RWPE2 (cell line): ENCODE results near the gene XPNPEP1.

Experiments used
- ATAC-seq: fragments of 200-7000 bp; cut with Tn5 transposase; 3 replicates; pipeline ENCODE4 v1.9.1; 2021; ENCODE audit warnings: low read depth
- DNase-seq: peaks from one replicate; pipeline ENCODE4 v3.0.0-alpha.2; 2020; ENCODE audit warnings: low spot score
- H3K27ac ChIP-seq: fragments of 450-650 bp; 2 replicates; pipeline ENCODE4 v1.5.1; 2017; ENCODE audit warnings: mild to moderate bottlenecking; ENCODE audit not compliant: poor library complexity, severe bottlenecking
- H3K27me3 ChIP-seq: fragments of 250-450 bp; sonication (Bioruptor Pico); 2 replicates; pipeline ENCODE4 v1.5.1; 2021; ENCODE audit warnings: mild to moderate bottlenecking, moderate library complexity; ENCODE audit not compliant: insufficient read depth, poor library complexity, severe bottlenecking
- H3K36me3 ChIP-seq: fragments of 250-450 bp; sonication (Bioruptor Pico); 2 replicates; pipeline ENCODE4 v1.5.1; 2020; ENCODE audit warnings: low read depth, mild to moderate bottlenecking, moderate library complexity
- H3K4me1 ChIP-seq: fragments of 250-450 bp; sonication (Bioruptor Pico); 2 replicates; pipeline ENCODE4 v1.5.1; 2021; ENCODE audit warnings: mild to moderate bottlenecking, moderate library complexity; ENCODE audit not compliant: insufficient read depth, poor library complexity, severe bottlenecking
- H3K4me3 ChIP-seq: fragments of 250-450 bp; sonication (Bioruptor Pico); 2 replicates; pipeline ENCODE4 v1.5.1; 2021; ENCODE audit warnings: mild to moderate bottlenecking, moderate library complexity; ENCODE audit not compliant: severe bottlenecking
- H3K9me3 ChIP-seq: fragments of 250-450 bp; sonication (Bioruptor Pico); 2 replicates; pipeline ENCODE4 v1.5.1; 2021; ENCODE audit warnings: mild to moderate bottlenecking, moderate library complexity; ENCODE audit not compliant: severe bottlenecking
- CTCF ChIP-seq: fragments of 450-650 bp; IDR thresholded peaks from one replicate; pipeline ENCODE4 v1.5.1; 2017; ENCODE audit warnings: mild to moderate bottlenecking, moderate library complexity; ENCODE audit not compliant: poor library complexity, severe bottlenecking

XPNPEP1 gene

GRCh38 chr10:109862041-109862440 is 61.3 kb downstream of the XPNPEP1 start:
- Histone ChIP-seq H3K36me3 (peaks cover 28% of the 10 kb centered on the region), H3K4me3 (no peak overlapping the region), H3K27ac (no peak overlapping the region), H3K4me1 (no peaks in the 10 kb centered on the region), H3K27me3 (no peaks in the 10 kb centered on the region), H3K9me3 (no peaks in the 10 kb centered on the region)
- ATAC-seq (no peak), DNase-seq (no peak)
- TF ChIP-seq CTCF, result no peak

GRCh38 chr10:109861081-109861480 is 62.2 kb downstream of the XPNPEP1 start:
- no peaks in the 10 kb centered on the region for H3K27me3 ChIP-seq
- TF ChIP-seq CTCF, result no peak
- no peak for DNase-seq
- no peak overlapping the region for H3K27ac ChIP-seq
- H3K36me3 ChIP-seq, result peaks cover 19% of the 10 kb centered on the region
- no peak for ATAC-seq
- no peak overlapping the region for H3K4me3 ChIP-seq
- no peaks in the 10 kb centered on the region for H3K9me3 ChIP-seq
- no peaks in the 10 kb centered on the region for H3K4me1 ChIP-seq

- Histone ChIP-seq H3K4me3 (no peak overlapping the region), H3K4me1 (no peaks in the 10 kb centered on the region), H3K9me3 (no peaks in the 10 kb centered on the region), H3K27ac (no peak overlapping the region), H3K27me3 (no peaks in the 10 kb centered on the region), H3K36me3 (peaks cover 4% of the 10 kb centered on the region)
- no peak for TF ChIP-seq CTCF
- DNase-seq (no peak), ATAC-seq (no peak)
These were observed 64.1 kb downstream of the XPNPEP1 start for GRCh38 chr10:109859221-109859620.

- no peak for DNase-seq
- H3K36me3 ChIP-seq, result no peaks in the 10 kb centered on the region
- ATAC-seq, result no peak
- no peak for TF ChIP-seq CTCF
- H3K27me3 ChIP-seq, result no peaks in the 10 kb centered on the region
- no peak overlapping the region for H3K27ac ChIP-seq
- no peak overlapping the region for H3K4me3 ChIP-seq
- H3K9me3 ChIP-seq, result no peaks in the 10 kb centered on the region
- no peaks in the 10 kb centered on the region for H3K4me1 ChIP-seq
These were observed 67.6 kb downstream of the XPNPEP1 start for GRCh38 chr10:109855746-109856145.

GRCh38 chr10:109853921-109854320 is 69.4 kb downstream of the XPNPEP1 start:
- Histone ChIP-seq H3K4me1 (no peaks in the 10 kb centered on the region), H3K36me3 (no peaks in the 10 kb centered on the region), H3K27ac (no peak overlapping the region), H3K27me3 (no peaks in the 10 kb centered on the region), H3K4me3 (no peak overlapping the region), H3K9me3 (no peaks in the 10 kb centered on the region)
- ATAC-seq (no peak), DNase-seq (no peak)
- TF ChIP-seq CTCF, result no peak
